ENCODE data around the gene VMO1. TPM values are rescaled to one million over a fixed set of nuclear protein-coding genes. Genes with fewer than 3 reads are reported as not detected.
A peak's percentile ranks its signal among the peaks of the same experiment; 100 is the strongest.

The VMO1 gene
- not detected in 2 replicates for total RNA-seq (2011; cell fraction: chromatin; rRNA removed; ENCODE audit: low replicate concordance)
- total RNA-seq (2011; cell fraction: nucleolus; rRNA removed) = not detected in 2 replicates
- total RNA-seq (2011; cell fraction: nucleoplasm; rRNA removed) = not detected in 2 replicates
- total RNA-seq (2014; rRNA removed) (0.41 TPM in 1 of 2 replicates, not detected in the other), total RNA-seq (2014; rRNA removed; fragmentation: Illumina TruSeq; extraction: Trizol) (not detected in 2 replicates), total RNA-seq (2015; rRNA removed; fragmentation: Illumina TruSeq; extraction: Trizol) (not detected in 2 replicates), total RNA-seq (2021) (0.31 TPM in 1 of 2 replicates, not detected in the other), polyA plus RNA-seq (2011; rRNA removed) (not detected in 2 replicates), polyA plus RNA-seq (2014; fragmentation: Illumina TruSeq; extraction: Trizol) (not detected in 2 replicates), polyA plus RNA-seq (2014; fragmentation: Nextera tagmentation; extraction: Ambion mirVana) (not detected), polyA plus RNA-seq (2014; rRNA removed) (not detected in 2 replicates), polyA minus RNA-seq (2011; rRNA and poly(A)+ RNA removed) (not detected in 2 replicates), Bru-seq, nascent RNA (percentile 24 among the genes with signal in this experiment), BruChase-seq, experiment 1, labeled RNA remaining after a 2-hour chase (percentile 26 among the genes with signal in this experiment), BruChase-seq, experiment 2, labeled RNA remaining after a 6-hour chase (not detected)
- polyA plus RNA-seq (2011; cell fraction: cytosol; rRNA removed) = 0.15 and 0.39 TPM in 2 replicates
- 0.24 TPM in 1 of 2 replicates, not detected in the other for polyA plus RNA-seq (2011; cell fraction: nucleus; rRNA removed)
- polyA plus RNA-seq (2012) = 0.30 TPM in 1 of 2 replicates, not detected in the other
- polyA minus RNA-seq (2011; cell fraction: cytosol; rRNA and poly(A)+ RNA removed) = not detected in 2 replicates
- polyA minus RNA-seq (2011; cell fraction: nucleus; rRNA and poly(A)+ RNA removed) = not detected in 2 replicates
- long read RNA-seq, experiment 1 = 0 reads
- long read RNA-seq, experiment 2 = 0 reads
- long read RNA-seq, experiment 3 = 0 reads

DNA sequence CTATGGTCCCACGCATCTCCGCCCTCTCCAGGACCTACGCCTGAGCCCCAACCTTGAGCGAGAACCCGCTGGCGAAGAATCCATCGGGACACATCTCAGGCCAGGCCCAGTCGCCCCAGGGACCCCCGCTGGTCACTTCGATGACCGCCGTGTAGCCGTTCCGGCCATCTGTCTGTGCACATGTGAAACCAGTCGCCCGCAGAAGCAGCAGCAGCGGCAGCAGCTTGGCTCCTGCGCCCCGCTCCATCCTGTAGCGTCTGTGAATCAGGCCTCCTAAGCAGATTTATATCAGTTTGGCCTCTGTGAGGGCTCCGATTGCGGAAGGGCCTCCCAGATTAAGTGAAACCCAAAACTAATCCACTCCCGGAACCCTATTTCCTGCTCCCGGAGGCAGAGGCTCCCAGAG is at the start of gene VMO1:
VMO1 (minus strand) TSS at position 259 of the 406 bp plus-strand sequence; CDS start at position 247, 12 bp downstream.
- in situ Hi-C loops (cut with MboI) (no loop called here), intact Hi-C loops (cut with micrococcal nuclease) (loop anchor here (2.0 kb wide), 1 partner anchor 97 kb away; no protein-coding TSS in a partner anchor)
- H3K4me2 ChIP-seq (ENCODE audit: insufficient read depth, low read length) = no peak within 1 kb of the TSS
- 25% methylated on average over 16 of the region's 24 CpGs for WGBS (ENCODE audit: insufficient coverage, low coverage, missing lambda C conversion rate)
- H3K27ac ChIP-seq (ENCODE audit: extremely low read depth, low read depth, low read length) = no peak within 1 kb of the TSS
- FAIRE-seq (no peak), DNase-seq (ENCODE audit: extremely low read depth in 1 of 4, low spot score in 3 of 4) (no peak), ATAC-seq (no peak)
- no peaks in the 10 kb centered on the region for H3K9me1 ChIP-seq (ENCODE audit: control insufficient read depth, insufficient read depth, low read length)
- H3K4me3 ChIP-seq = no peak within 1 kb of the TSS
- H3K79me2 ChIP-seq (ENCODE audit: control insufficient read depth, insufficient read depth, low read length) = peaks cover 6% of the 10 kb centered on the region; the same call in 2 of the 3 replicates
- H3K4me1 ChIP-seq (replicated peaks in 1 of 2; ENCODE audit: control insufficient read depth in 2 of 2, insufficient read depth in 2 of 2, low read length in 2 of 2) = peaks cover 0 to 38% of the 10 kb centered on the region in 2 experiments; a peak in 3 of 5 replicates
- no peak within 1 kb of the TSS for H2AFZ ChIP-seq (ENCODE audit: low read depth, low read length)
- POLR2A ChIA-PET = no interaction called here
- H4K20me1 ChIP-seq (replicated peaks; ENCODE audit: control insufficient read depth, insufficient read depth, low read length) = no peaks in the 10 kb centered on the region
- H3K9ac ChIP-seq (ENCODE audit: insufficient read depth in 1 of 2, low read depth in 2 of 2, low read length in 2 of 2) = no peak within 1 kb of the TSS; a peak in 1 of 4 replicates
- no peaks in the 10 kb centered on the region for H3K9me3 ChIP-seq (replicated peaks; ENCODE audit: control insufficient read depth, insufficient read depth, low read depth, low read length)
- no TSS peak for BruUV-seq (replicated peaks)
- 0 out of 2 replicates have a peak, but pooled peaks have one; percentile 10 for TF ChIP-seq ETV1 (tag; conservative IDR thresholded peaks at IDR 0.05; ENCODE audit: low read depth)
- TF ChIP-seq ETV5 (CRISPR knock-in tag; IDR thresholded peaks at IDR 0.05; ENCODE audit: low read depth) = no peak
- TF ChIP-seq RCOR1 (IDR thresholded peaks at IDR 0.05; ENCODE audit: borderline replicate concordance in 1 of 2, low read depth in 2 of 2, low read length in 2 of 2) = peak in 1 of 2 experiments; percentile 44; a peak in 1 of 4 replicates
- H3K27me3 ChIP-seq (ENCODE audit: control insufficient read depth in 2 of 2, insufficient read depth in 2 of 2, low read length in 2 of 2) = peaks cover 6 to 21% of the 10 kb centered on the region in 2 experiments; a peak in 3 of 5 replicates
- CTCF ChIA-PET (ENCODE audit: low intra/inter-chr PET ratio) = interaction anchor here (1.2 kb wide), 1 partner anchor 103 kb away, joined by 5 read pairs; no protein-coding TSS in a partner anchor
- H3K36me3 ChIP-seq (ENCODE audit: control insufficient read depth, insufficient read depth, low read length) = no peaks in the 10 kb centered on the region
